ENCODE measurements around the gene TTC28. TPM values are rescaled to one million over a fixed set of nuclear protein-coding genes. Genes with fewer than 3 reads are reported as not detected.
A peak's percentile ranks its signal among the peaks of the same experiment; 100 is the strongest.

The TTC28 gene
- total and polyA plus RNA-seq, 12 donors, result 3.4 to 75.6 (median 28.6) TPM

DNA sequence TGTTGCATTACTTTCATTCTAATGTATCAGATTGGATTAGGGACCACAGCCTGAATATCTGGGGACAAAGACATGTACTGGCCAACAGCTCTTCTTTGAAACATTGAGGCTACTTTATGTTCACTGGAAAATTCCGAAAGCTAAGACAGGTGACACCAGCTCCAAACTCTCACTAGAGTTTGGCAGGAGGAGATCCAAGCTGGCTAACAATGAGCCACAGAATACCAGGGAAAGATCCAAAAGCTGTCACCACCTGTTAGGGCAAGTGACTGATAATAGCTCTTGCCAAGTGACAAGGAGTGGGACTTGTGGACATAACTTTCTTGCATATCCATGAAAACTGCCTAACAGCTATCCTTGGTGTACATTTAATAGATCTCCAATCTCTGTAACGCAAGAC lies 333.3 kb downstream of the TTC28 start:
- TF ChIP-seq, protein P1, sequence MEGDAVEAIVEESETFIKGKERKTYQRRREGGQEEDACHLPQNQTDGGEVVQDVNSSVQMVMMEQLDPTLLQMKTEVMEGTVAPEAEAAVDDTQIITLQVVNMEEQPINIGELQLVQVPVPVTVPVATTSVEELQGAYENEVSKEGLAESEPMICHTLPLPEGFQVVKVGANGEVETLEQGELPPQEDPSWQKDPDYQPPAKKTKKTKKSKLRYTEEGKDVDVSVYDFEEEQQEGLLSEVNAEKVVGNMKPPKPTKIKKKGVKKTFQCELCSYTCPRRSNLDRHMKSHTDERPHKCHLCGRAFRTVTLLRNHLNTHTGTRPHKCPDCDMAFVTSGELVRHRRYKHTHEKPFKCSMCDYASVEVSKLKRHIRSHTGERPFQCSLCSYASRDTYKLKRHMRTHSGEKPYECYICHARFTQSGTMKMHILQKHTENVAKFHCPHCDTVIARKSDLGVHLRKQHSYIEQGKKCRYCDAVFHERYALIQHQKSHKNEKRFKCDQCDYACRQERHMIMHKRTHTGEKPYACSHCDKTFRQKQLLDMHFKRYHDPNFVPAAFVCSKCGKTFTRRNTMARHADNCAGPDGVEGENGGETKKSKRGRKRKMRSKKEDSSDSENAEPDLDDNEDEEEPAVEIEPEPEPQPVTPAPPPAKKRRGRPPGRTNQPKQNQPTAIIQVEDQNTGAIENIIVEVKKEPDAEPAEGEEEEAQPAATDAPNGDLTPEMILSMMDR (IDR thresholded peaks at IDR 0.05), result no peak
- no peak for TF ChIP-seq POLR2A (IDR thresholded peaks at IDR 0.05)
- no peak overlapping the region for H3K4me3 ChIP-seq
- 69 to 98% (median 97%) methylated on average over 2 of the region's 2 CpGs for WGBS, 4 donors
- H3K27me3 ChIP-seq, result no peaks in the 10 kb centered on the region
- H3K9me3 ChIP-seq (replicated peaks in 1 of 3), result no peaks in the 10 kb centered on the region
- no peak overlapping the region for H3K27ac ChIP-seq
- no peaks in the 10 kb centered on the region for H3K36me3 ChIP-seq (replicated peaks in 1 of 2)
- intact Hi-C loops (cut with DNase I), result no loop called here
- peaks cover 0 to 12% of the 10 kb centered on the region in 2 donors for H3K4me1 ChIP-seq (replicated peaks in 1 of 2)
- DNase-seq, result no peak

- WGBS, 4 donors, result 69 to 71% (median 70%) methylated on average over 7 of the region's 7 CpGs
- Histone ChIP-seq H3K4me1 (replicated peaks in 1 of 2) (peaks cover 0 to 17% of the 10 kb centered on the region in 2 donors), H3K27ac (no peak overlapping the region), H3K4me3 (no peak overlapping the region), H3K27me3 (no peaks in the 10 kb centered on the region), H3K36me3 (replicated peaks in 1 of 2) (no peaks in the 10 kb centered on the region), H3K9me3 (replicated peaks in 1 of 3) (no peaks in the 10 kb centered on the region)
- DNase-seq, result peak in 4 of 7 donors; percentile 16 to 37 (median 22)
- TF ChIP-seq, protein P1 (IDR thresholded peaks at IDR 0.05), result no peak
- no peak for TF ChIP-seq POLR2A (IDR thresholded peaks at IDR 0.05)
- intact Hi-C loops (cut with DNase I), result no loop called here
Measured at GRCh38 chr22:28344918-28345703, 334.5 kb downstream of the TTC28 start.

DNA sequence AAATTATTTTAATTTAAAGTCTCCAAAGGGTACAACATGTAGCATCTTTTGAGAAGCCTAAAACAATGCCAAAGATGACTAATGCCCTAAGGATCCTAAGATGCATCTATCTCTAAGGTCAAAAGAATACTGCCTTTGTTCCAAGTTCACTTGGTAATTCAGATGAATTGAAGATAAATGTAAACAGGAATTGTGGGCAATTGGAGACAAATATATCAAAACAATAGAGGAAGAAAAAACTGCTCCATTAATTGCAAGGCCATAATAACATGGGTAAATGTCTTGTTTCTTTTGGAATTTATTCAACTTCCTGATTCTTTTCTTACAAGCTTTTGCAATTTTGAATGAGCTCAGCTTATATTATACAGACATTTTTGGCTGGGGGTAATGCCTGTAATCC lies 338.6 kb downstream of the TTC28 start:
- Histone ChIP-seq H3K4me3 (no peak overlapping the region), H3K9me3 (replicated peaks in 1 of 3) (no peaks in the 10 kb centered on the region), H3K4me1 (replicated peaks in 1 of 2) (peaks cover 0 to 17% of the 10 kb centered on the region in 2 donors), H3K27me3 (no peaks in the 10 kb centered on the region), H3K27ac (no peak overlapping the region), H3K36me3 (replicated peaks in 1 of 2) (no peaks in the 10 kb centered on the region)
- no peak for TF ChIP-seq POLR2A (IDR thresholded peaks at IDR 0.05)
- TF ChIP-seq, protein P1 (IDR thresholded peaks at IDR 0.05), result no peak
- DNase-seq, result no peak
- intact Hi-C loops (cut with DNase I), result no loop called here

DNA sequence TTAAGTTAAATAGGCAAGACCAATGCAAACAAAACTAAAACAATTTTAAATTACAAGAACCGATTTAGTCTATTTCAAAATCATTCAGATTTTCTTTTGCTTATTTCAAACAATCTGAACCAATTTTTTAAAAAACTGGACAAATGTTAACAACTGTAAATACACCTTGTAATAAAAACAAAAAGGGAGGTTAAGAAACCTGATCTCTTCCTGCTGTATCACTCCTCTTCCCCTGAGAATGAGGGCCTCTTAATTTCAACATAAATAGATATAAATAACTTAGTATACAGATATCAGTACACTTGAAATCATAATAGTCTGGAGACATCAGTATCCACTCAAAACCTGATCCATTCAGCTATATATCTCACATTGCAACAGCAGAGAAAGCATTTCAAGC lies 346.6 kb downstream of the TTC28 start:
- Histone ChIP-seq H3K27me3 (no peaks in the 10 kb centered on the region), H3K4me1 (replicated peaks in 1 of 2) (peaks cover 0 to 11% of the 10 kb centered on the region in 2 donors), H3K27ac (no peak overlapping the region), H3K9me3 (replicated peaks in 1 of 3) (no peaks in the 10 kb centered on the region), H3K4me3 (no peak overlapping the region), H3K36me3 (replicated peaks in 1 of 2) (no peaks in the 10 kb centered on the region)
- no peak for DNase-seq
- intact Hi-C loops (cut with DNase I), result no loop called here
- no peak for TF ChIP-seq POLR2A (IDR thresholded peaks at IDR 0.05)
- TF ChIP-seq, protein P1 (IDR thresholded peaks at IDR 0.05), result no peak
- 69 to 84% (median 74%) methylated on average over 1 of the region's 1 CpG for WGBS, 4 donors
